PC-9 (cell line): Measurements from ENCODE around the gene SLC35E2B. TPM values are rescaled to one million over a fixed set of nuclear protein-coding genes. Genes with fewer than 3 reads are reported as not detected.
"Not testable (repeated sequence)": the region's sequence is repeated elsewhere in the genome, so short reads cannot be mapped to it uniquely, and the experiment has no call there.

Source experiments
- BruUV-seq: library from RNA; stranded (reverse); fragments of 400-500 nt; replicated peaks from 2 replicates; lab custom pipeline; 2021; lab: Mats Ljungman, UMichigan
- CTCF ChIA-PET: fragments of 300-600 bp; sonication (Branson Sonifier 250); formaldehyde crosslinking; loops from one replicate; lab custom pipeline; 2022; ENCODE audit warnings: antibody characterized with exemption; lab: Charles Lee
- POLR2A ChIA-PET: fragments of 300-600 bp; sonication (Branson Sonifier 250); formaldehyde crosslinking; loops from one replicate; lab custom pipeline; 2022; ENCODE audit warnings: antibody characterized with exemption; ENCODE audit not compliant: unreplicated experiment; lab: Charles Lee
- DNase-seq, 2 experiments: peaks; one replicate each; pipeline versions ENCODE4 v3.0.0 to v3.0.0-alpha.2; 2015 to 2022; ENCODE audit warnings: mixed read lengths in 1 of 2
- H2AFZ ChIP-seq: fragments of 200-600 bp; sonication (generic); 2 replicates; pipeline ENCODE4 v1.8.1; 2017; ENCODE audit warnings: antibody characterized with exemption
- H3F3A ChIP-seq: fragments of 200-600 bp; sonication (generic); 2 replicates; pipeline ENCODE4 v1.8.1; 2017; ENCODE audit warnings: antibody characterized with exemption, mild to moderate bottlenecking, low read depth; ENCODE audit not compliant: insufficient read depth
- H3K27ac ChIP-seq: fragments of 200-600 bp; sonication (generic); 2 replicates; pipeline ENCODE4 v1.6.1; 2016; ENCODE audit warnings: mixed run types
- H3K27me3 ChIP-seq: fragments of 200-600 bp; sonication (generic); 2 replicates; pipeline ENCODE4 v1.6.1; 2016; ENCODE audit warnings: low read depth, mixed run types; ENCODE audit not compliant: insufficient read depth
- H3K36me3 ChIP-seq: fragments of 200-600 bp; sonication (generic); 2 replicates; pipeline ENCODE4 v1.6.1; 2016; ENCODE audit warnings: low read depth, mixed run types
- H3K4me1 ChIP-seq: fragments of 200-600 bp; sonication (generic); replicated peaks from 2 replicates; pipeline ENCODE4 v1.6.1; 2016; ENCODE audit warnings: mixed run types; ENCODE audit not compliant: insufficient read depth
- H3K4me2 ChIP-seq: fragments of 200-600 bp; sonication (generic); 2 replicates; pipeline ENCODE4 v1.6.1; 2017; ENCODE audit warnings: mixed run types
- H3K4me3 ChIP-seq: fragments of 200-600 bp; sonication (generic); 2 replicates; pipeline ENCODE4 v1.6.1; 2016; ENCODE audit warnings: mixed run types
- H3K79me2 ChIP-seq: fragments of 200-600 bp; sonication (generic); 2 replicates; pipeline ENCODE4 v1.6.1; 2017; ENCODE audit warnings: low read depth, mixed run types
- H3K9me2 ChIP-seq: fragments of 200-600 bp; sonication (generic); 2 replicates; pipeline ENCODE4 v1.8.1; 2017; ENCODE audit warnings: mild to moderate bottlenecking; ENCODE audit not compliant: insufficient read depth
- H3K9me3 ChIP-seq: fragments of 200-600 bp; sonication (generic); 2 replicates; pipeline ENCODE4 v1.8.1; 2016; ENCODE audit warnings: low read depth; ENCODE audit not compliant: insufficient read depth
- H4K20me1 ChIP-seq: fragments of 200-600 bp; sonication (generic); 2 replicates; pipeline ENCODE4 v1.8.1; 2017; ENCODE audit not compliant: insufficient read depth
- EZH2 ChIP-seq: fragments of 200-600 bp; sonication (generic); IDR thresholded peaks from 2 replicates; pipeline ENCODE4 v1.8.0; 2017; ENCODE audit warnings: antibody characterized with exemption, low read depth
- intact Hi-C: fragments of 100-400 bp; cut with micrococcal nuclease; formaldehyde crosslinking; loops from one replicate; pipeline ENCODE4 v1.10.0; 2022; ENCODE audit not compliant: unreplicated experiment
- total RNA-seq: library from RNA; stranded (reverse); gene quantifications from 2 replicates; pipeline ENCODE4 v1.2.3, GENCODE V29; 2021
- TF ChIP-seq, protein P1 (sequence below): fragments of 200-600 bp; sonication (generic); conservative IDR thresholded peaks from 2 replicates; pipeline ENCODE4 v1.6.1; 2017; ENCODE audit warnings: mixed run types, antibody characterized with exemption, mild to moderate bottlenecking, moderate library complexity

SLC35E2B gene
- total RNA-seq, 1 experiment from 2014 or later: 55.4 TPM

DNA sequence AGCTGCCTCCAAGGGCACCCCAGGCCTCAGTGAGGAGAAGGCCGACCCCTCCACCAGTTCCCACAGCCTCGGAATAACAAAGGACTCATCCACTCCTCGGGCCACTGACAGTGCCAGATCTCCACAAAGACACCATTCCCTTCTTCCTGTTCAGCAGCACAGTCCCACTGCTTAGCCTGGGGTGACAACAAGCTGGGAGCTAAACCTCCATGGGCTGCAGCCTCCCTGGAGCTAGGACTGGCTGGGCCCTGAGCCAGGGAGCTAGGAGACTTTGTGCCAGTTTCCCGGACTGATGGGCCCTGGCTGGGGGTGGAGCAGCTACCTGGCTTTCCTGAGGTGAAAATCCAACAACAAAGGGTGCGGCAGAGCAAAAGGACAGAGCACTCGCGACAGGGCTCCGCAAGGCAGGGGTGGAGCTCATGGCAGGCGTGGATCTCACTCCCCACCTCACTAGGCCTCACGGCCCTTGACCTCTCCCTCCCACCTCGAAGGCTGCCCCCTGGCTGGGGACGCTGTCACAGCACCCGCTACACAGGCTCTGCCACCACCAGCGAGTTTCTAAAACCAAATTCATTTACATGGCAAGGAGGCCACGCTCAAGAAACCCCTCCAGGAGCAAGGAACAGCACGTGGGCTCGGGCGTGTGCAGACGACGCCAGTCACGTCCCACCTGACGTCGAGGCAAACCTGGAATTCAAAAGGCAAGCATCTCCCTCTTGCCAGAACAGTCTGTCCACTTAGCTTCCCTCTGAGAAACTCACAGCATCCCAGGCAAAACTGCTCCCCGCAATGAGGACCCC is 13.8 kb downstream of the SLC35E2B start:
- Histone ChIP-seq H3F3A (no peaks in the 10 kb centered on the region; the same call in 1 of the 2 replicates), H3K9me3 (no peaks in the 10 kb centered on the region), H3K36me3 (no peaks in the 10 kb centered on the region), H3K79me2 (peaks cover 15% of the 10 kb centered on the region), H3K4me2 (no peak overlapping the region), H3K4me3 (no peak overlapping the region), H3K27me3 (no peaks in the 10 kb centered on the region), H3K4me1 (no peaks in the 10 kb centered on the region), H4K20me1 (no peaks in the 10 kb centered on the region), H3K27ac (no peak overlapping the region), H2AFZ (no peak overlapping the region), H3K9me2 (no peaks in the 10 kb centered on the region)
- no peak for TF ChIP-seq EZH2
- TF ChIP-seq, protein P1, sequence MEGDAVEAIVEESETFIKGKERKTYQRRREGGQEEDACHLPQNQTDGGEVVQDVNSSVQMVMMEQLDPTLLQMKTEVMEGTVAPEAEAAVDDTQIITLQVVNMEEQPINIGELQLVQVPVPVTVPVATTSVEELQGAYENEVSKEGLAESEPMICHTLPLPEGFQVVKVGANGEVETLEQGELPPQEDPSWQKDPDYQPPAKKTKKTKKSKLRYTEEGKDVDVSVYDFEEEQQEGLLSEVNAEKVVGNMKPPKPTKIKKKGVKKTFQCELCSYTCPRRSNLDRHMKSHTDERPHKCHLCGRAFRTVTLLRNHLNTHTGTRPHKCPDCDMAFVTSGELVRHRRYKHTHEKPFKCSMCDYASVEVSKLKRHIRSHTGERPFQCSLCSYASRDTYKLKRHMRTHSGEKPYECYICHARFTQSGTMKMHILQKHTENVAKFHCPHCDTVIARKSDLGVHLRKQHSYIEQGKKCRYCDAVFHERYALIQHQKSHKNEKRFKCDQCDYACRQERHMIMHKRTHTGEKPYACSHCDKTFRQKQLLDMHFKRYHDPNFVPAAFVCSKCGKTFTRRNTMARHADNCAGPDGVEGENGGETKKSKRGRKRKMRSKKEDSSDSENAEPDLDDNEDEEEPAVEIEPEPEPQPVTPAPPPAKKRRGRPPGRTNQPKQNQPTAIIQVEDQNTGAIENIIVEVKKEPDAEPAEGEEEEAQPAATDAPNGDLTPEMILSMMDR: peak; percentile 35; the same call in 1 of the 2 replicates
- intact Hi-C loops: no loop called here
- peak in 1 of 2 experiments; percentile 11 for DNase-seq
- BruUV-seq: no TSS peak
- ChIA-PET CTCF (interaction anchor here (0.7 kb wide), 1 partner anchor 89 kb away, joined by 6 read pairs; no protein-coding TSS in a partner anchor), POLR2A (interaction anchor here (0.6 kb wide), 1 partner anchor 325 kb away, joined by 4 read pairs; the partner anchor contains the start of gene CFAP74)

DNA sequence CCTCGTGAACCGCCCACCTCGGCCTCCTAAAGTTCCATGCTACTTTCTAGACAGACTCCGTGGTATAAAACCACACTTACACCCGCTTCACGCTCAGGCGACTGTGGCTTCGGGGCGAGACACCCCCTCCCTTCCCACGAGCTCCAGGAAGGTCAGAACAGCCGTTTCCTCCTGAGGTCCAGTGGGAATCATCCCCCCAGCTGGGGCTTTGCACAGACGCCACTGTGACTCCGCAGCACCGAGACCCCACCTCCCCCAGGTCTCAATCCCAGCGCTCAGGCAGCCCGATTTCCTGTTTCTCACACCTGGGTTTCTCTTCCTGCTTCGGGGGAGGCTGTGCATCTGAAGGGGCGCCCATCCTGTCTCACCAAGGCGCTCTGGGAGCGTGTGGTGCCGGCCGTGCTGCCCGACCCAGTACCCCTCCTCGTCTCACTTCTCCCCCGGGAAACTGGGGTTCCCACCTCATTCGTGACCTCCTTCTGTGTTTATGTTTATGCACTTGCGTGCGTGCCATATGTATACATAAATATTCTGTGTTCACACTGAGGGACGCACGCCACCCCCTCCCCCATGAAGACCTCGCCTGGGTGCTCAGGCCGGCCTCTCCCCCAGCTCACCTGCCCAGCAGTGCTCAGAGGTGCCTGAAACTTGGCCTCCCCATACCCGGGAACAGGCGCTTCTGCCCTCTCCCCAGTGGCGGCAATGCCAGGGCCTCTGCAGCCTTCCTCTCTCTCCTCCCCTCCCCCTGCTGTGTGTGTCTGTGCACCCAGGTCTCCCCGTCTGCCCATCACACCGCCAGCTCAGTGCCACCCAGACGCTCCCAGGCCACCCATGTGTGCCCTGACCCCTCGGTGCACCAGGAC is 14.6 kb downstream of the SLC35E2B start:
- Histone ChIP-seq H3K27me3 (no peaks in the 10 kb centered on the region), H3K79me2 (peaks cover 10% of the 10 kb centered on the region), H3K36me3 (no peaks in the 10 kb centered on the region), H2AFZ (no peak overlapping the region), H3K9me2 (no peaks in the 10 kb centered on the region), H4K20me1 (no peaks in the 10 kb centered on the region), H3K4me1 (no peaks in the 10 kb centered on the region), H3K4me3 (no peak overlapping the region), H3K4me2 (no peak overlapping the region), H3K9me3 (no peaks in the 10 kb centered on the region), H3K27ac (no peak overlapping the region), H3F3A (no peaks in the 10 kb centered on the region; the same call in 1 of the 2 replicates)
- intact Hi-C loops: no loop called here
- no peak for DNase-seq
- ChIA-PET POLR2A (interaction anchor here (0.6 kb wide), 1 partner anchor 326 kb away, joined by 4 read pairs; the partner anchor contains the start of gene CFAP74), CTCF (no interaction called here)
- TF ChIP-seq, protein P1: no peak
- no peak for TF ChIP-seq EZH2
- no TSS peak for BruUV-seq

DNA sequence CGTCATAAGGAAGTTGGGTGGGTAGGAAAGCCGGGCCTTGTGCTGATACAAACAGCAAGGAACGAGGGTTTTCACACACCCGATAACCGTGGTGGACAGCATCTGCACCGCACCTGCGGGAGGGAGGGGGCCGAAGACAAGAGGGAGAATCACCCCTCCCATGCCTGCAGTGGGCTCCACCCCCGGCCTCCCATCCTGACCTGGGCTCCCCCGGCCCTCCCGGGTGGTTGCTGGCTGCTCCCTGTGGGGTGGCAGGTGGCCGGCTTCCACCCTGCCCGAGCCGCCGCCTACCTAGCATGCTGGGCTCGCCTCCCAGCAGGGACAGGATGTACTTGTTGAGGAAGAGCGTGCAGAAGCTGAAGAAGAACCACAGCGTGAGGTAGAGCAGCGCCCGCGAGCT is 16.5 kb downstream of the SLC35E2B start:
- H3K27me3 ChIP-seq, H3K27ac ChIP-seq, H4K20me1 ChIP-seq, H3K4me2 ChIP-seq, H3K79me2 ChIP-seq, H3K9me2 ChIP-seq, H3K4me1 ChIP-seq, H3K9me3 ChIP-seq, H2AFZ ChIP-seq, H3K36me3 ChIP-seq, H3F3A ChIP-seq, CTCF ChIA-PET, POLR2A ChIA-PET, DNase-seq, intact Hi-C loops, H3K4me3 ChIP-seq, BruUV-seq: not testable (repeated sequence)

DNA sequence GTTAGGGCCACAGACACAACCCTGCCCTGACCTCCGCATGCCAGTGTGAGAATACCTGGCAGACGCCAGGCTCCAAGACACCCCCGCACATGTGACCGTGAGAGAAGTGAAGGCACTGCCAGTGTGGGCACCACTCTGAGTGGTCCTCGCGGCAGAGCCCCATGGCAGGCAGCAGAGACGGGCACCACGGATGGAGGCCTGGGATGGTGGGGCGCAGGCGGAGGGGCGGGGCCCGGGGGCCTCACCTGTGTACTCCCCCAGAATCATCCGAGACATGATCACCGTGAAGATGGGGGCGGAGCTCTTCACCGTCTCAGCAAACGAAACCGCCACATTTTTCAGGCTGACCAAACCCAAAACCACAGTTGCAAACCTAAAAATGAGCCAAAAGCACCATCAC is 17.4 kb downstream of the SLC35E2B start:
- CTCF ChIA-PET, H3K9me2 ChIP-seq, H3K4me1 ChIP-seq, H3K4me2 ChIP-seq, H3K79me2 ChIP-seq, DNase-seq, H3K36me3 ChIP-seq, H3K4me3 ChIP-seq, POLR2A ChIA-PET, intact Hi-C loops, BruUV-seq, H3K27me3 ChIP-seq, H4K20me1 ChIP-seq, H3K9me3 ChIP-seq, H2AFZ ChIP-seq, H3K27ac ChIP-seq, H3F3A ChIP-seq: not testable (repeated sequence)

DNA sequence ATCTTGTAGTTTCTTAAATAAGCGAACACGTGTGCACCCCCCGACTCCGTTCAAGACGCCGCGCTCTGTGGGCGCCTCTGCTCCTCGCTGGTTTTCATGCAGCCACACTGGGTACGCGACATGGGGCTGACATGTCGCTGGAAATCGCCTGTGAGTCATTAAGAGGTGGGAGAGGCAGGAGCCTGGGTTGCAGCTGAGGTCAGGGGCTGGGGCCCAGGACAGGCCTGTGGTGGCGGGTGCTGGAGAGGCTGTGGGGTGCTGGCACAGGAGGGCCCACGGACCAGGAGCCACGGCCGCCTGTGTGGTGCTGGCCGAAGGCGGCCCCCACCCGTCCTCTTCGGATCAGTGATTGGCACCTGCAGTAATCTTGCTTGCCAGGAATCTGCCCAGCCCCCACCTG is 17.8 kb downstream of the SLC35E2B start:
- H3K79me2 ChIP-seq, H3K4me2 ChIP-seq, H4K20me1 ChIP-seq, H2AFZ ChIP-seq, H3K36me3 ChIP-seq, H3F3A ChIP-seq, H3K9me2 ChIP-seq, CTCF ChIA-PET, POLR2A ChIA-PET, DNase-seq, H3K27ac ChIP-seq, intact Hi-C loops, H3K4me3 ChIP-seq, H3K4me1 ChIP-seq, H3K9me3 ChIP-seq, H3K27me3 ChIP-seq, BruUV-seq: not testable (repeated sequence)
